ENCODE data around the gene KLHL7.

- TF ChIP-seq GABPA (IDR thresholded peaks at IDR 0.05 in 1 of 2, conservative IDR thresholded peaks at IDR 0.05 in 1 of 2) (no peak), REST (IDR thresholded peaks at IDR 0.05) (no peak), CTCF (IDR thresholded peaks at IDR 0.05; ENCODE audit: low read depth, low read length, missing input control) (no peak)
Measured at GRCh38 chr7:23212841-23213240, 107.3 kb downstream of the KLHL7 start.
